ENCODE measurements around the gene CACNG7.

DNA sequence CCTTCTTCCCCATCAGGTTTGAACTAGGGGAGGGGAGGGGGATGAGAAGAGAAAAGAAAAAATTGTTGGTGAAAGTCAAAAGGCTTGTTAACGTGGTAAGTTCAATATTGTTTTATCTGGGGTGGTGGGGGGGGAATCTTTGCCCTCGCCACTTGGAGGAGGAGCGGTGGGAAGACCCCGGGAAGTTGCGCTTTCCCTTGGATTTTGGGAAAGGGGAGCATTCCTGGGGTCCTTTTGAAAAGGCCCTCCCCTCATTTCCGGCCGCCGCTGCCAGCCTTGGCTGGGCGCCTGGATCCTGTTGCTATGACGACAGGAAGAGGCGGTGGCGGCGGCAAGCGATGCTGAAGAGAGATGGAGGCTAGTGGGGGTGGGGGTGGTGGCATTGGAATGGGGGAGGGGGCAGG is 49.1 kb downstream of the CACNG7 start:
- TF ChIP-seq EZH2phosphoT487 (IDR thresholded peaks at IDR 0.05; ENCODE audit: insufficient read depth, low read depth) (no peak), EZH2 (IDR thresholded peaks at IDR 0.05; ENCODE audit: insufficient read depth, poor library complexity, severe bottlenecking) (no peak)
